ENCODE results near the gene TRIO. TPM values are rescaled to one million over a fixed set of nuclear protein-coding genes. Genes with fewer than 3 reads are reported as not detected.

The TRIO gene
- polyA plus RNA-seq, 4 donors = 92.8 to 122 (median 116) TPM

GRCh38 chr5:14487897-14488570, 344.9 kb downstream of the TRIO start:
- no peak for DNase-seq (ENCODE audit: low read depth in 4 of 4, low spot score in 2 of 4)

DNA sequence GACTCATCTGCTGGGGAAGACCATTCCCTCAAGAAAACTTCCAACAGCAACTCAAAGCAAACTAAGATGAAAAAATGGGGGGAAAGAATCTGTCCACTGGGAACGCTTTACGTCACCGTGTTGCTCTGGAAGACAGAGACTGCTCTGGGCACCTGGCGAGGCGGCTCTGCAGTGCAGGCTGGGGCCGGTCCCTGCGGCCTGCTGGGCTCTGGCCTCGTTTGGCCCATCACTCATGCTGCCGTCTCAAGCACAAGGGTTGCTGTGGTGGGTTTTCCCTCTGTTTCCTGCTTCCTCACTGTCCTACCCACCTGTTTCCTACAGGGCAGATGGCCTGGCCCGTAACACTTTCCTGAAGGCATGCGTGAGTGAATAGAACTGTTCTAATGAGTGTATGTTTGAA, 345.6 kb downstream of the TRIO start:
- DNase-seq (ENCODE audit: low read depth in 4 of 4, low spot score in 2 of 4) = no peak

GRCh38 chr5:14489643-14490042, 346.5 kb downstream of the TRIO start:
- DNase-seq (ENCODE audit: low read depth in 4 of 4, low spot score in 2 of 4) = no peak

- DNase-seq (ENCODE audit: low read depth in 4 of 4, low spot score in 2 of 4) = no peak
Observed at GRCh38 chr5:14490309-14490711, 347.2 kb downstream of the TRIO start.

DNA sequence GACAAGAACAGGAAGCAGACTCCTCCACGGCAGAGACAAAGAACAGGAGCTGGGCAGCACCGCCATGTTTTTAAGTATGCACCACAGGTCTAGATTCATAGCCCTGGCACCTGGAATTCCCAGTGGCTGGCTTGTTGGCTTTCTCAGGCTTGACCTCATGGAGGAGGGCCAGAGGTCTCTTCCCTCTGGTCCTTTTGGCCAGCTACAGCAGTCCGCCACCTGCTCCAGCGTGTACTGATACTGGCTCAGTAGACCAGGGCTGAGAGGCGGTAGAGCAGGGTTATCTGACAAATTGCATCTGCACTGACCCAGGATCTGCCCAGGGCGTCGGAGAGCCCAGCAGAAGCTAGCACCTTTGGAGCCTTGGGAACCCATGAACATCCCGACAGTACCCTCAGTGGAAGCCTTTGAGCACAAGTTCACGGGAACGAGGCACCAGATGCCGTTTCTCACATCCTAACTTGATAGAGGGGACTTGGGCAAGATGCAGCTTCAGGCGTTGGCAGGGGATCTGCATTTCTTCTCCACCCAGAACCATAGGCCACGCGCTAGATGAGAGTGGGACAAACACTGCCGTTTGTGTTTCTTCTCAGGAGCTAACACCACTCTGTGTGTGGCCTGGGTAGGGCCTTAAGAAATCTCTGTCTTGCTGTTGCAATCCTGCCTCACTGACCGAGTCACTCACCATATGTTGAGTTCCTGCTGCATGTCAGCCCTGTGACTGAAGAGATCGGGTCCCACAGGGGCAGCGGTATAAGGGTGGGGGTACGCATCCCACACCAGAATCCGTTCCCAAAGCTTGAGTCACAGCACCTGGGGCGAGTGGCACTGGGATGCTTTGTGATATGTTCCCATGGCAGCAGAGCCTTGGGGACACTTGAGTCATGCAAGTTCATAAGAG, 348.1 kb downstream of the TRIO start:
- DNase-seq (ENCODE audit: low read depth in 4 of 4, low spot score in 2 of 4) = no peak

- no peak for DNase-seq (ENCODE audit: low read depth in 4 of 4, low spot score in 2 of 4)
Observed at GRCh38 chr5:14492331-14492964, 349.3 kb downstream of the TRIO start.

- no peak for DNase-seq (ENCODE audit: low read depth in 4 of 4, low spot score in 2 of 4)
Observed at GRCh38 chr5:14495301-14495700, 352.2 kb downstream of the TRIO start.

- no peak for DNase-seq (ENCODE audit: low read depth in 4 of 4, low spot score in 2 of 4)
Observed at GRCh38 chr5:14497311-14497710, 354.2 kb downstream of the TRIO start.

DNA sequence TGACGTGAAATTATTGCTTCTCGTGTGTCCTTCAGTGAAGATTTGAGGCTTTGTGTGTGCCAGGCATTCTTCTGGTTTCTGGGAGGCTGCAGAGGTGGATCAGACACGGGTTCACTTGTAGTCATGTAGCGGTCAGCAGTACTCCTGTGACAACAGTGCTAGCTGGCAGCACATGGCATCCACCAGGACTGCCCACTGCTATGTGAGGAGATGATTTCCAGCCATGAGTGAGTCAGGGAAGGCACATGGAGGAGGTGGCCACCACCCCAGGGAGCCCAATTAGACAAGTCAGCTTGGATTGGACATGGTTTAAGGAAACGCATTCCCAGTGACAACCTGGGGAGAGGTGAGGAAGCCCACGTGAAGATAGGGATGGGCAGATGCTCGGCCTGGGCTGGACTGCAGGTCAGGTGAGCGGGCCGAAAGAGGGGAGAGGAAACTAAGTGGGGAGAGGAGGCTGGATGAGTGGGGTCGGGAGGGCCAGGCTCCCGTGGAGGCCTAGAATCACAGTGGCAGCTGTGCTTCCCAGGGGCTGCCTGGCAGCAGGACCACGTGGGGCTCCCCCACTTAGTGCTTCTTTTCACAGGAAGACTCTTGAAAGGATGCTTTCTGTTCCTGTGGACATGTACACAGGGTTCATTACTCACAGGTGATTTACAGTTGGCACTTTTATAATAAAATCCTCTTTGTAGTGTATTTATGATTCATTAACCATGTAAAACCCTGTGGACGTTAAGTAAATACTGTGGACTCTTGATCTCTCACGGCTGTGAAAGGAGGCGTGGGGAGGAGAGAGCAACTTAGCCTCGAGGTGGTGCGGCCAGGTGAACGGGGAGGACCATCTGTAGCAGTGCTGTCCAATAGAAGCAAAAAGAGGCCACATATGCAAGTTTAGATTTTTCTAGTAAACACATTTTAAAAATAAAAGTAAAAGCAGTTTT, 358.5 kb downstream of the TRIO start:
- DNase-seq (ENCODE audit: low read depth in 4 of 4, low spot score in 2 of 4) = no peak

- no peak for DNase-seq (ENCODE audit: low read depth in 4 of 4, low spot score in 2 of 4)
Observed at GRCh38 chr5:14502294-14502690, 359.1 kb downstream of the TRIO start.

DNA sequence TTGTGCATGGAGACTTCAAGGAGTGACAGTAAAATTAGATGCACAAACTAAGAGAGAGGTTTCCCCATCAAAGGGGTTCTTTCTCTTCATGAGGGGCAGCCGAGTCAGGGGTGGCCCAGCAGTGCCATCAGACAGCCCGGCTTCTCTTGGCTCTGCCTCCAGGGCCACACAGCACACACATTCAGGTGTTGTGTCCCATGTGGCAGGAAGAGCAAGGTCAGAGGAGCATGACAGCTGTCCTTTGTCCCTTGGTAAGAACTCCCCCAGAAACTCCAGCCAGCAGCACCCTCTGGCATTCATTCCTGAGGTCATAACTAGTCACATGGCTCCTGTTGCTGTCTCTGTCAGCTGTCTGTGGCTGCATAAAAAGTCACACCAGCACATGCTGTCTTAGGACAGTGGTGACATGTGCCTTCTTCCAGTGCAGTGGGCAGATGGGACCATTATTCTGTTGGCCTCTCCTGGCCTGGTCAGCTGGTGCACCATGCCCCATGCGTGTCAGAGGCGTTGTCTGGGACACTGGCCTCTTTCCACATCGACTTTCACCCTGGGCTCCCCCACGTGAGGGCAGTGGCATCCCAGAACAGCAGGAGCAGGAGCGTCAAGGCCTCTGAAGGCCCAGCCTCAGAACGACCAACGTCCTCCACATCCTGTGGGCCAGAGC, 360.0 kb downstream of the TRIO start:
- no peak for DNase-seq (ENCODE audit: low read depth in 4 of 4, low spot score in 2 of 4)

- DNase-seq (ENCODE audit: low read depth in 4 of 4, low spot score in 2 of 4) = no peak
Observed at GRCh38 chr5:14503681-14504331, 360.7 kb downstream of the TRIO start.

DNA sequence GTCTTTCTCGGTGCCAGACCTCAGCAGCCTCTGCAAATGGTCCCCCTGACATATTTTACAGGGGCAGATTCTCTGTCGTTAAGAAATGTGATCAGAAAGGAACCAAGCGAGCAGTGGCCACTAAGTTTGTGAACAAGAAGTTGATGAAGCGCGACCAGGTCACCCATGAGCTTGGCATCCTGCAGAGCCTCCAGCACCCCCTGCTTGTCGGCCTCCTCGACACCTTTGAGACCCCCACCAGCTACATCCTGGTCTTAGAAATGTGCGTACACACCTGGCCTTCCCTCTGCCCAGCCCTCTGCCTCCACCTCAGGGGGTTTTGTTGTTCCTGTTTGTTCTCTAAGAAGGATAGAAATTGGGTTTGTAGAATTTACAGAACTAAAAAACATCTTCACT, 361.2 kb downstream of the TRIO start:
- DNase-seq (ENCODE audit: low read depth in 4 of 4, low spot score in 2 of 4) = no peak

DNA sequence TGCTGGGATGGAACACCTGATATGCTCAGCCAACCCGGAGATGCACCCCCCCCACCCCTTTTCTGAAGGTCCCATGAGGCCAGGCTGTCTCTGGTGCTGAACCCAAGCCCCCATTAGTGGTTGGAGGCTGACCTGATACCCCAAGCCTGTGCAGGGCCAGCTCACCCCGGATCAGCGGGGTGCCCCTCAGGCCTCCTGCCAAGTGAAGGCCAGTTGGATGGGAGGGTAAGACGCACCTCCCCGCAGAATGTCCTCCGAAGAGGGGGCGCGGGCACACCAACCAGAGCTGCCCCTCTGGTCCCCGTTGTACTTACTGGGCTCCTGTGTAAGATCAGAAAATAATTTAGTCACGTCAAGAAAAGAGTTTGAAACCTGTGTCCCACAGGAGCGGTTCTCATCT, 361.7 kb downstream of the TRIO start:
- no peak for DNase-seq (ENCODE audit: low read depth in 4 of 4, low spot score in 2 of 4)

DNA sequence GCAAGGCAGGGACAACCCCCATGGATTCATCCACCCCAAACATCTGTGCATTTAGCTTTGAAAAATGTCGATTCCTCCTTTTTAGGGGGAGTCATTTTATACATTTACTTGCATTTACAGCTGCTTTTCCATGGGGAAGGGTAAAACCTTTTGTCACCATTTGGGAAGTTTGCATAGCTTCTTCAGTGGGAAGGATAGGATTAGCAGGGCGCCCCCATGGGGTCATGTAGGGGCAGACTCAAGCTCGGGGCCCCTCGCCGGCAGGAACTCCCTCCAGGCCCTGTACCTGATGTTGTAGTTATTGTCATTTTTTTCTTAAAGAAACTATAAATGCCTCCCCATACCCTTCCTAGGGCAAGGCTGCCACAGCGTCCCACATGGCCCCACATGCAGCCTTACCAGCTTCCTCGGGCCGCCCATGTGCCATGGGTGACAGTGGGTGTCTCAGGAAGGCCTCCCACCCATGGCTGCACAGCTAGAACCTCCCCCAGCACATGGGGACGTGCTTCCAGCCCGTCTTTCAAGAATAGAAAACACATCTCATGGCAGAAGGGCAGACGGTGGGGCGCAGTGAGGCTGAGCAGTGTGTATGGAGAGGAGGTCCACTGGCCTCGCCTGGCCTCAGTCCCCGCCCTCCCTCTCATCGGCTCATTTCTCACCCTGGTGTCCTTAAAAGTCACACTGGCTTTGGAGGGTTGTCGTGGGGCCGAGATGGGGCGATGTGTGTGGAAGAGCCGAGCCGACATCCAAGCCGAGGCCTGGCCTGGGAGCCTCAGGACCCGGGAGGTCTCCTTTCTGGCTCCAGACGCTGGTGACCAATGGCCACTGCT, 362.4 kb downstream of the TRIO start:
- no peak for DNase-seq (ENCODE audit: low read depth in 4 of 4, low spot score in 2 of 4)

DNA sequence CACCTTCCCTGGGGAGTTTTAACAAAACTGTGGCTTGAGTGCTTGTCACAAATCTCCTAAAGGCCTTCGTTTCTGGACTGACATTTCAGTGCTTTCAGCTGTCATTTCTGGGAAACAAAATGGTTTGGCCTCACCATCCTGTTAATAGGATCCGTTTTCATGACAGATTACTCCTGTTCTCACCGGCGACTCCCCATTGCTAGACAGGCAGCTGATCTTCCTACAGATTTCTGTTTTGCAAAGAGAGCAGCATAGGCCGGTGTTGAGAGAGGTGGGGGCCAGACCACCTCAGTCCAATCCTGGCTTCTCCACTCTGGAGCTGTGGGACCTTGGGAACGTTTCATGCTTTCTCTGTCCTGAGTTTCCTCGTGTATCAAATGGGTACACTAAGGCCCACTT, 363.0 kb downstream of the TRIO start:
- DNase-seq (ENCODE audit: low read depth in 4 of 4, low spot score in 2 of 4) = no peak

GRCh38 chr5:14506661-14507060, 363.5 kb downstream of the TRIO start:
- no peak for DNase-seq (ENCODE audit: low read depth in 4 of 4, low spot score in 2 of 4)

GRCh38 chr5:14507156-14507941, 364.2 kb downstream of the TRIO start:
- DNase-seq (ENCODE audit: low read depth in 4 of 4, low spot score in 2 of 4) = no peak
